Colonic mucosa (tissue), 4 donors: ENCODE data around the gene ECSCR. TPM values are rescaled to one million over a fixed set of nuclear protein-coding genes. Genes with fewer than 3 reads are reported as not detected.
"Not testable (repeated sequence)": the region's sequence is repeated elsewhere in the genome, so short reads cannot be mapped to it uniquely, and the experiment has no call there.

Source experiments
- DNase-seq: peaks from one replicate; pipeline ENCODE4 v3.0.0-alpha.2; 2020
- H3K27ac ChIP-seq: fragments of 200-600 bp; one replicate; pipeline ENCODE4 v1.8.0; 2021
- H3K27me3 ChIP-seq: fragments of 200-600 bp; one replicate; pipeline ENCODE4 v1.8.0; 2021
- H3K36me3 ChIP-seq: fragments of 200-600 bp; one replicate; pipeline ENCODE4 v1.8.0; 2021
- H3K4me1 ChIP-seq: fragments of 200-600 bp; one replicate; pipeline ENCODE4 v1.8.0; 2021; ENCODE audit warnings: mild to moderate bottlenecking
- H3K4me3 ChIP-seq: fragments of 200-600 bp; one replicate; pipeline ENCODE4 v1.8.0; 2021
- H3K9ac ChIP-seq, 2 donors: one replicate each; pipeline ENCODE4 v1.7.0; 2013; ENCODE audit warnings: control low read depth in 2 of 2, low read depth in 2 of 2, low read length in 2 of 2
- H3K9me3 ChIP-seq: fragments of 200-600 bp; one replicate; pipeline ENCODE4 v1.8.0; 2021
- intact Hi-C: fragments of 100-400 bp; cut with DNase I; formaldehyde crosslinking; loops from one replicate; pipeline ENCODE4 v1.14.1; 2022
- total RNA-seq, 2 donors: library from RNA; stranded (reverse); fragmentation: NEBNext Ultra II Directional in 1 of 2; extraction: Animal tissue kit (Norgen Biotek cat#: 25700) in 1 of 2; gene quantifications; one replicate each; pipeline ENCODE4 v1.2.1, GENCODE V29; 2021
- TF ChIP-seq, protein P1 (sequence below): fragments of 200-600 bp; IDR thresholded peaks from one replicate; pipeline ENCODE4 v1.8.0; 2022; ENCODE audit warnings: antibody characterized with exemption, mild to moderate bottlenecking
- donor health status: healthy.
- donor health status: DM: no; HTN: no; CAD: no.
- donor health status: DM: no; HTN: no; CAD: no.

The ECSCR gene
- total RNA-seq, 2 donors from 2014 or later, result 2.2 to 7.4 TPM

DNA sequence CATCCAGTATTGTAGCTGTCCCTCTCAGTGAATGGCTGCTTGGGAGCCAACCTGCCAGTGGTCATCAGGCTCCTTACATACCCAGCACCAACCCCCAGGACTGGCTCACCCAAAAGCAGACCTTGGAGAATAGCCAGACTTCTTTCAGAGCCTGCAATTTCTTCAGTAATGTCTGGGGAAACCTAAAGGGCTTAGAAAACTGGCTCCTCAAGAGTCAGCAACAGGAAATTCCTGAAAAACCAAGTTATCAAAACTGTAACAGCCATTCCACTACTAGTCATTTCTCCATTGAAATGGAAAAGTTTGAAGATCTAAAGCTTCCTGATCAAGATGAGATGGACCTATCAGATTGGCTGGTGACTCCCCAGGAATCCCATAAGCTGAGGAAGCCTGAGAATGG lies 32.3 kb upstream of the ECSCR start:
- no peak overlapping the region for H3K27ac ChIP-seq
- DNase-seq, result no peak

DNA sequence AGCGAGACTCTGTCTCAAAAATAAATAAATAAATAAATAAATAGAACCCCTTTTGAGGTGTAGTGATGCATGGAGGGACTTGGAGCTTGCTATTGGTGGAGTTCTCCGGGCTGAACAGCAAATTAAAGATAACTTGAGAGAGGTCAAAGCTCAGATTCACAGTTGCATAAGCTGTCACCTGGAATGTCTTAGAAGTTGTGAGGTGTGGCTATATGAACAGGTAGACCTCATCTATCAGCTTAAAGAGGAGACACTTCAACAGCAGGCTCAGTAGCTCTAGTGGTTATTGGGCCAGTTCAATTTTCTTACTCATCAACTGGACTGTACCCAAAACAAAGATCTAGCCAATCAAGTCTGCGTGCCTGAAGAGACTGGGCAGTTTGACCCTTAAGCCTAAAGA lies 31.7 kb upstream of the ECSCR start:
- Histone ChIP-seq H3K4me1 (no peaks in the 10 kb centered on the region), H3K27ac (no peak overlapping the region), H3K9me3 (no peaks in the 10 kb centered on the region), H3K9ac (no peak overlapping the region), H3K27me3 (no peaks in the 10 kb centered on the region), H3K4me3 (no peak overlapping the region), H3K36me3 (no peaks in the 10 kb centered on the region)
- intact Hi-C loops, result no loop called here
- DNase-seq, result no peak
- TF ChIP-seq, protein P1, sequence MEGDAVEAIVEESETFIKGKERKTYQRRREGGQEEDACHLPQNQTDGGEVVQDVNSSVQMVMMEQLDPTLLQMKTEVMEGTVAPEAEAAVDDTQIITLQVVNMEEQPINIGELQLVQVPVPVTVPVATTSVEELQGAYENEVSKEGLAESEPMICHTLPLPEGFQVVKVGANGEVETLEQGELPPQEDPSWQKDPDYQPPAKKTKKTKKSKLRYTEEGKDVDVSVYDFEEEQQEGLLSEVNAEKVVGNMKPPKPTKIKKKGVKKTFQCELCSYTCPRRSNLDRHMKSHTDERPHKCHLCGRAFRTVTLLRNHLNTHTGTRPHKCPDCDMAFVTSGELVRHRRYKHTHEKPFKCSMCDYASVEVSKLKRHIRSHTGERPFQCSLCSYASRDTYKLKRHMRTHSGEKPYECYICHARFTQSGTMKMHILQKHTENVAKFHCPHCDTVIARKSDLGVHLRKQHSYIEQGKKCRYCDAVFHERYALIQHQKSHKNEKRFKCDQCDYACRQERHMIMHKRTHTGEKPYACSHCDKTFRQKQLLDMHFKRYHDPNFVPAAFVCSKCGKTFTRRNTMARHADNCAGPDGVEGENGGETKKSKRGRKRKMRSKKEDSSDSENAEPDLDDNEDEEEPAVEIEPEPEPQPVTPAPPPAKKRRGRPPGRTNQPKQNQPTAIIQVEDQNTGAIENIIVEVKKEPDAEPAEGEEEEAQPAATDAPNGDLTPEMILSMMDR, result no peak

More for the DNA sequence above, 32.3 kb upstream of the ECSCR start:
- H3K4me3 ChIP-seq, result no peak overlapping the region
- TF ChIP-seq, protein P1, result no peak
- no peaks in the 10 kb centered on the region for H3K36me3 ChIP-seq
- no peaks in the 10 kb centered on the region for H3K4me1 ChIP-seq
- H3K9ac ChIP-seq, result no peak overlapping the region
- intact Hi-C loops, result no loop called here
- H3K27me3 ChIP-seq, result no peaks in the 10 kb centered on the region
- no peaks in the 10 kb centered on the region for H3K9me3 ChIP-seq

DNA sequence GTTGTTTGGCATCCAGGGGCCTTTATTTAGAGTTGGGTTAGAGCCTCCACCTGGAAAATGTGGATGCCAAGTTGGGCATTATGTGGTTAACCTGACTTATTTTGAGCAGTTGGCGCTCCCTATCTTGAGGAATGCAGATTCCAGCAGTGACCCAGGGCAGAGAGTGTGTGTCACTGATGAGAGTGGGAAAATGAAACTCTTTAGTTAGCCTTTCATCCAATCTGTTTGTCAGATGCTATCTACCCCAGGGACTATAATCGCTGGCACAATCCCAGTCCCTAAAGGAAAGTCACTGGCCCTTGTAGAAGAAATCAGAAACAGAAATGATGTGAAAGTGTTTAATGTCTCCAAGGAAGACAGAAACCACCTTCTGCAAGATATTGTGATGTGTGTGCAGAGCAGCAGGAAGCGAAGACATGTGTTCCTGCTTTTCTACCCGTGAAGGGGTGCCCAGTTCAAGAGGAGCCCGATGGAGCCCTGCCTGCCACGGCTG lies 30.2 kb upstream of the ECSCR start:
- H3K27me3 ChIP-seq, result no peaks in the 10 kb centered on the region
- TF ChIP-seq, protein P1, result no peak
- intact Hi-C loops, result no loop called here
- DNase-seq, result no peak
- no peaks in the 10 kb centered on the region for H3K9me3 ChIP-seq
- H3K27ac ChIP-seq, result no peak overlapping the region
- no peak overlapping the region for H3K9ac ChIP-seq
- no peaks in the 10 kb centered on the region for H3K36me3 ChIP-seq
- no peak overlapping the region for H3K4me3 ChIP-seq
- H3K4me1 ChIP-seq, result no peaks in the 10 kb centered on the region

DNA sequence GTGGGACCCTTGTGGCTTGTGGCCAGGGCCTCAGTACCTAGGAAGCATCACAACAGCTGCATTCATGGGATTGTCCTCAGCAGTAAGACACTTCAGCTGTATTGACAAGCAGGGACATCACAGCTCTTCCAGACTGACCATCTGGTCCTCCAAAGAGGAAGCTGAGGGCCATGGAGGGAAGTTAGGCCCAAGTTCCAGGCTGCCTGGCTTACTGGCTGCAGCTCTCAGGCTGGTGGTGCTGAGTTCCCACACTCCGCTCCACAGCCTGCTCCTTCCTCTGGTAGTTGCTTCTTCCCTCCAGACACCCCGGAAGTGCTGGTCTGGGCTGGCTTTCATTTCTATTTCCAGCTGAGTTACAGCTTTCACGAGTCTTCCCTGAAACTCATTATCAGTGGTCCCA lies 25.7 kb upstream of the ECSCR start:
- TF ChIP-seq, protein P1, result no peak
- H3K4me3 ChIP-seq, result no peak overlapping the region
- intact Hi-C loops, result no loop called here
- H3K36me3 ChIP-seq, result no peaks in the 10 kb centered on the region
- no peak overlapping the region for H3K27ac ChIP-seq
- H3K27me3 ChIP-seq, result no peaks in the 10 kb centered on the region
- no peak overlapping the region for H3K9ac ChIP-seq
- H3K4me1 ChIP-seq, result no peaks in the 10 kb centered on the region
- DNase-seq, result no peak
- no peaks in the 10 kb centered on the region for H3K9me3 ChIP-seq

DNA sequence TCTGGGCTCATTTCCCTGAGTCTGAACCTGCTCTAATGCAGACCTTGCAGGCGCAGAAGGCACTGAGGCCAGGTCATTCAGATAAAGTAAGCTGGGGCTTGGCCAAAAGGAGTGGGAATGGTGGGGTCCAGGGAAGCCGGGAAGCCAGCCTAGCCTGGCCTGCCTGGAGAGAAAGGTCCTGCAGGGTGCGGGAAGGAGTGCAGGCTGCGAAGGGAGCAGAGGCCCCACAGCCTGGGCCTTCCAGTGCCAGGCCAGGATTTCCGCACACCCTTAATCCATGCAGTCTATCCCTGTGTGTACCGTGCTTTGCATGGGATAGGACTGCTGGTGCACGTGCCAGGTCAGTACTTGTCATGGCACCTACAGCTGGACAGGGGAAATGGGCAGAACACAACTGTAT lies 23.7 kb upstream of the ECSCR start:
- TF ChIP-seq, protein P1, result no peak
- no peak overlapping the region for H3K9ac ChIP-seq
- DNase-seq, result no peak
- H3K9me3 ChIP-seq, result no peaks in the 10 kb centered on the region
- no peak overlapping the region for H3K4me3 ChIP-seq
- H3K27me3 ChIP-seq, result no peaks in the 10 kb centered on the region
- no peaks in the 10 kb centered on the region for H3K36me3 ChIP-seq
- peaks cover 13% of the 10 kb centered on the region for H3K4me1 ChIP-seq
- no peak overlapping the region for H3K27ac ChIP-seq
- intact Hi-C loops, result no loop called here

DNA sequence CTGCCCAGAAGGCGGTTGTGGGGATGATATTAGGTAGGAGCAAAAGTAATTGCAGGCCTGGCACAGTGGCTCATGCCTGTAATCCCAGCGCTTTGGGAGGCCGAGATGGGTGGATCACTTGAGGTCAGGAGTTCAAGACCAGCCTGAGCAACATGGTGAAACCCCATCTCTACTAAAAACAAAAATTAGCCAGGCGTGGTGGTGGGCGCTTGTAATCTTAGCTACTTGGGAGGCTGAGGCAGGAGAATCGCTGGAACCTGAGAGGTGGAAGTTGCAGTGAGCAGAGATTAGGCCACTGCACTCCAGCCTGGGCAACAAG lies 20.3 kb upstream of the ECSCR start:
- DNase-seq, intact Hi-C loops, H3K27me3 ChIP-seq, H3K36me3 ChIP-seq, H3K9me3 ChIP-seq: not testable (repeated sequence)
- H3K4me1 ChIP-seq, result peaks cover 21% of the 10 kb centered on the region
- H3K9ac ChIP-seq, result peak overlapping the region in 1 of 2 donors; percentile 88
- peak overlapping the region; percentile 46 for H3K4me3 ChIP-seq
- peak overlapping the region; percentile 90 for H3K27ac ChIP-seq
